ENCODE results near the gene NECTIN3. TPM values are rescaled to one million over a fixed set of nuclear protein-coding genes. Genes with fewer than 3 reads are reported as not detected.

NECTIN3 gene
- 2.2 and 3.8 TPM in 2 replicates for total RNA-seq (2014; rRNA removed; shearing (Covaris generic))
- polyA plus RNA-seq (2014; cell fraction: nucleus; rRNA removed): 0.50 and 2.7 TPM in 2 replicates

GRCh38 chr3:111071257-111072030 is at the start of gene NECTIN3:
NECTIN3 (plus strand) TSS chr3:111071816; CDS start chr3:111072018, 202 bp downstream.
- peak; percentile 58 for DNase-seq (ENCODE audit: extremely low read depth, low read depth)

- no peak for DNase-seq (ENCODE audit: extremely low read depth, low read depth)
These were observed 43.7 kb upstream of the NECTIN3 start for GRCh38 chr3:111027868-111028267.

GRCh38 chr3:111031538-111031937 is 40.1 kb upstream of the NECTIN3 start:
- DNase-seq (ENCODE audit: extremely low read depth, low read depth): no peak

GRCh38 chr3:111032677-111033076 is 38.9 kb upstream of the NECTIN3 start:
- no peak for DNase-seq (ENCODE audit: extremely low read depth, low read depth)

GRCh38 chr3:111033470-111034050 is 38.1 kb upstream of the NECTIN3 start:
- no peak for DNase-seq (ENCODE audit: extremely low read depth, low read depth)

- DNase-seq (ENCODE audit: extremely low read depth, low read depth): no peak
These were observed 36.3 kb upstream of the NECTIN3 start for GRCh38 chr3:111035316-111035715.

GRCh38 chr3:111035902-111036301 is 35.7 kb upstream of the NECTIN3 start:
- DNase-seq (ENCODE audit: extremely low read depth, low read depth): no peak

GRCh38 chr3:111040959-111041358 is 30.7 kb upstream of the NECTIN3 start:
- no peak for DNase-seq (ENCODE audit: extremely low read depth, low read depth)

GRCh38 chr3:111045564-111045963 is 26.1 kb upstream of the NECTIN3 start:
- DNase-seq (ENCODE audit: extremely low read depth, low read depth): no peak

- no peak for DNase-seq (ENCODE audit: extremely low read depth, low read depth)
These were observed 24.6 kb upstream of the NECTIN3 start for GRCh38 chr3:111047042-111047441.

GRCh38 chr3:111047812-111048435 is 23.7 kb upstream of the NECTIN3 start:
- DNase-seq (ENCODE audit: extremely low read depth, low read depth): no peak

GRCh38 chr3:111051354-111051753 is 20.3 kb upstream of the NECTIN3 start:
- DNase-seq (ENCODE audit: extremely low read depth, low read depth): no peak

- no peak for DNase-seq (ENCODE audit: extremely low read depth, low read depth)
These were observed 3.0 kb upstream of the NECTIN3 start for GRCh38 chr3:111068574-111068973.

GRCh38 chr3:111069974-111070771 is 1.4 kb upstream of the NECTIN3 start:
- DNase-seq (ENCODE audit: extremely low read depth, low read depth): no peak

- DNase-seq (ENCODE audit: extremely low read depth, low read depth): peak; percentile 17
These were observed 802 bp upstream of the NECTIN3 start for GRCh38 chr3:111070772-111071256.

- DNase-seq (ENCODE audit: extremely low read depth, low read depth): no peak
These were observed 660 bp downstream of the NECTIN3 start for GRCh38 chr3:111072031-111072921.

- DNase-seq (ENCODE audit: extremely low read depth, low read depth): no peak
These were observed 1.6 kb downstream of the NECTIN3 start for GRCh38 chr3:111073218-111073617.

GRCh38 chr3:111076732-111077131 is 5.1 kb downstream of the NECTIN3 start:
- no peak for DNase-seq (ENCODE audit: extremely low read depth, low read depth)

GRCh38 chr3:111077369-111077768 is 5.8 kb downstream of the NECTIN3 start:
- DNase-seq (ENCODE audit: extremely low read depth, low read depth): no peak

GRCh38 chr3:111080413-111080812 is 8.8 kb downstream of the NECTIN3 start:
- DNase-seq (ENCODE audit: extremely low read depth, low read depth): no peak
